GM11168 (cell line): Measurements from ENCODE around the gene XYLT1.

Source experiments
- in situ Hi-C: fragments of 300-500 bp; cut with MboI; formaldehyde crosslinking; loops from one replicate; pipeline ENCODE4 v1.12.0; 2022; ENCODE audit warnings: low sequenced_read_pairs; ENCODE audit not compliant: unreplicated experiment

XYLT1 gene

GRCh38 chr16:17053536-17054160 is 417.1 kb downstream of the XYLT1 start:
- in situ Hi-C loops = no loop called here
